Astrocyte (in vitro differentiated cells and primary cell): Measurements from ENCODE around the gene LZTR1. TPM values are rescaled to one million over a fixed set of nuclear protein-coding genes. Genes with fewer than 3 reads are reported as not detected.
A peak's percentile ranks its signal among the peaks of the same experiment; 100 is the strongest.

Source experiments
- DNase-seq: peaks from one replicate; pipeline ENCODE4 v3.0.0-alpha.2; 2010; ENCODE audit warnings: low read depth
- FAIRE-seq: peaks from 2 replicates; lab custom pipeline; 2011; peaks lifted over from hg19 to GRCh38; lab: Jason Lieb, UNC
- H2AFZ ChIP-seq: 2 replicates; pipeline ENCODE4 v1.6.0; 2012; ENCODE audit warnings: low read depth, low read length, inconsistent platforms
- H3K27ac ChIP-seq: 2 replicates; pipeline ENCODE4 v1.5.1; 2011; ENCODE audit warnings: low read depth, low read length, inconsistent platforms
- H3K27me3 ChIP-seq: 2 replicates; pipeline ENCODE4 v1.6.0; 2011; ENCODE audit warnings: low read length, inconsistent platforms; ENCODE audit not compliant: insufficient read depth
- H3K36me3 ChIP-seq: 2 replicates; pipeline ENCODE4 v1.5.1; 2011; ENCODE audit warnings: low read length, inconsistent platforms; ENCODE audit not compliant: insufficient read depth
- H3K4me1 ChIP-seq: 2 replicates; pipeline ENCODE4 v1.5.1; 2011; ENCODE audit warnings: low read length, inconsistent platforms; ENCODE audit not compliant: insufficient read depth
- H3K4me2 ChIP-seq: 2 replicates; pipeline ENCODE4 v1.6.0; 2012; ENCODE audit warnings: low read length, inconsistent platforms
- H3K4me3 ChIP-seq: 2 replicates; pipeline ENCODE4 v1.5.1; 2011; ENCODE audit warnings: low read depth, mild to moderate bottlenecking, low read length, inconsistent platforms; ENCODE audit not compliant: insufficient read depth
- H3K79me2 ChIP-seq: 2 replicates; pipeline ENCODE4 v1.6.0; 2012; ENCODE audit warnings: mild to moderate bottlenecking, low read length, inconsistent platforms; ENCODE audit not compliant: insufficient read depth
- H3K9ac ChIP-seq: 2 replicates; pipeline ENCODE4 v1.6.0; 2012; ENCODE audit warnings: mild to moderate bottlenecking, low read length, inconsistent platforms
- H3K9me3 ChIP-seq: 2 replicates; pipeline ENCODE4 v1.5.1; 2012; ENCODE audit warnings: low read depth, mild to moderate bottlenecking, low read length, inconsistent platforms; ENCODE audit not compliant: insufficient read depth
- H4K20me1 ChIP-seq: 2 replicates; pipeline ENCODE4 v1.6.0; 2012; ENCODE audit warnings: low read length, inconsistent platforms; ENCODE audit not compliant: insufficient read depth
- H3K27ac Mint-ChIP-seq: one replicate; pipeline ENCODE4 v1.8.0; 2021; ENCODE audit warnings: mild to moderate bottlenecking, mixed read lengths; ENCODE audit not compliant: unreplicated experiment
- H3K27me3 Mint-ChIP-seq: one replicate; pipeline ENCODE4 v1.8.0; 2021; ENCODE audit warnings: low read depth, mixed read lengths; ENCODE audit not compliant: unreplicated experiment
- H3K36me3 Mint-ChIP-seq: one replicate; pipeline ENCODE4 v1.8.0; 2021; ENCODE audit warnings: low read depth, mixed read lengths; ENCODE audit not compliant: unreplicated experiment
- H3K4me1 Mint-ChIP-seq: one replicate; pipeline ENCODE4 v1.8.0; 2021; ENCODE audit warnings: low read depth, mixed read lengths; ENCODE audit not compliant: unreplicated experiment
- H3K4me3 Mint-ChIP-seq: one replicate; pipeline ENCODE4 v1.8.0; 2021; ENCODE audit warnings: mild to moderate bottlenecking, moderate library complexity, mixed read lengths; ENCODE audit not compliant: unreplicated experiment
- H3K9me3 Mint-ChIP-seq: one replicate; pipeline ENCODE4 v1.8.0; 2021; ENCODE audit warnings: mild to moderate bottlenecking, mixed read lengths; ENCODE audit not compliant: unreplicated experiment
- CTCF ChIP-seq: IDR thresholded peaks from 2 replicates; pipeline ENCODE4 v1.5.1; 2011; ENCODE audit warnings: low read depth, mild to moderate bottlenecking, inconsistent platforms, low read length, moderate library complexity; ENCODE audit not compliant: insufficient read depth
- EZH2 ChIP-seq: IDR thresholded peaks from 2 replicates; pipeline ENCODE4 v1.6.1; 2012; ENCODE audit warnings: mild to moderate bottlenecking, low read length, inconsistent platforms; ENCODE audit not compliant: insufficient read depth
- total RNA-seq: library from RNA; stranded (reverse); gene quantifications from 2 replicates; pipeline ENCODE4 v1.2.1, GENCODE V29; 2021

The LZTR1 gene
- total RNA-seq, 1 donor from 2014 or later: 62.0 TPM

- peaks cover 21% of the 10 kb centered on the region for H3K4me1 ChIP-seq
- H3K27me3 ChIP-seq: no peaks in the 10 kb centered on the region
- peak overlapping the region; percentile 57 for H3K4me3 ChIP-seq
- peaks cover 8% of the 10 kb centered on the region for H3K4me1 Mint-ChIP-seq
- H3K9ac ChIP-seq: peak overlapping the region; percentile 69
- H3K79me2 ChIP-seq: no peaks in the 10 kb centered on the region
- H3K27ac Mint-ChIP-seq: peak overlapping the region; percentile 92
- no peaks in the 10 kb centered on the region for H3K36me3 ChIP-seq
- H3K27ac ChIP-seq: no peak overlapping the region
- H3K4me2 ChIP-seq: peak overlapping the region; percentile 88
- TF ChIP-seq EZH2 (no peak), CTCF (no peak)
- H3K9me3 ChIP-seq: no peaks in the 10 kb centered on the region
- H3K36me3 Mint-ChIP-seq: peaks cover 3% of the 10 kb centered on the region
- FAIRE-seq (no peak), DNase-seq (peak; percentile 81)
- peak overlapping the region; percentile 88 for H3K4me3 Mint-ChIP-seq
- H4K20me1 ChIP-seq: no peaks in the 10 kb centered on the region
- peaks cover 5% of the 10 kb centered on the region for H3K9me3 Mint-ChIP-seq
- peak overlapping the region; percentile 86 for H2AFZ ChIP-seq
- peaks cover 18% of the 10 kb centered on the region for H3K27me3 Mint-ChIP-seq
Measured at GRCh38 chr22:21014202-21014725, 32.2 kb downstream of the LZTR1 start.

- peak within 1 kb of the TSS; percentile 88 for H3K4me3 Mint-ChIP-seq
- Histone ChIP-seq H3K4me2 (peak within 1 kb of the TSS; percentile 88), H3K79me2 (no peaks in the 10 kb centered on the region), H2AFZ (peak within 1 kb of the TSS; percentile 86), H3K9me3 (no peaks in the 10 kb centered on the region), H4K20me1 (no peaks in the 10 kb centered on the region), H3K27ac (peak within 1 kb of the TSS; percentile 10), H3K4me3 (peak within 1 kb of the TSS; percentile 57), H3K36me3 (no peaks in the 10 kb centered on the region), H3K4me1 (peaks cover 21% of the 10 kb centered on the region), H3K27me3 (no peaks in the 10 kb centered on the region), H3K9ac (peak within 1 kb of the TSS; percentile 69)
- peaks cover 8% of the 10 kb centered on the region for H3K9me3 Mint-ChIP-seq
- peaks cover 21% of the 10 kb centered on the region for H3K27me3 Mint-ChIP-seq
- H3K36me3 Mint-ChIP-seq: peaks cover 3% of the 10 kb centered on the region
- no peak for TF ChIP-seq CTCF
- TF ChIP-seq EZH2: no peak
- H3K4me1 Mint-ChIP-seq: peaks cover 8% of the 10 kb centered on the region
- peak within 1 kb of the TSS; percentile 92 for H3K27ac Mint-ChIP-seq
- DNase-seq (peak; percentile 16), FAIRE-seq (no peak)
Measured at GRCh38 chr22:21014726-21015465, 32.8 kb downstream of the LZTR1 start, which contains the start of gene P2RX6. P2RX6 (plus strand) TSS chr22:21015165; CDS start chr22:21015175, 10 bp downstream.
